Stimulated activated naive CD4-positive, alpha-beta T cell treated with Interleukin-2 at 50 U/mL for 16 hours (primary cell): Measurements from ENCODE around the gene TAT.

Experiments
- DNase-seq: peaks from one replicate; lab custom pipeline; 2025; lab: John Stamatoyannopoulos, UW

The TAT gene

DNA sequence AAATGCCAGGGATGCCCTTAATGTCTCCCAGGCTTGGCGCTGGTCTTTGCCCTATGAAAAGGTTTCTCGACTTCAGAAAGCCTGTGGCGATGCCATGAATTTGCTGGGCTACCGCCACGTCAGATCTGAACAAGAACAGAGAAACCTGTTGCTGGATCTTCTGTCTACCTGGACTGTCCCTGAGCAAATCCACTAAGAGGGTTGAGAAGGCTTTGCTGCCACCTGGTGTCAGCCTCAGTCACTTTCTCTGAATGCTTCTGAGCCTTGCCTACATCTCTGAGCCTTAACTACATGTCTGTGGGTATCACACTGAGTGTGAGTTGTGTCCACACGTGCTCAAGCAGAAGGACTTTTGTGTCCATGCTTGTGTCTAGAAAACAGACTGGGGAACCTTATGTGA is 39.2 kb downstream of the TAT start:
- DNase-seq: no peak

- no peak for DNase-seq
These were observed 40.0 kb downstream of the TAT start for GRCh38 chr16:71536752-71537499.

DNA sequence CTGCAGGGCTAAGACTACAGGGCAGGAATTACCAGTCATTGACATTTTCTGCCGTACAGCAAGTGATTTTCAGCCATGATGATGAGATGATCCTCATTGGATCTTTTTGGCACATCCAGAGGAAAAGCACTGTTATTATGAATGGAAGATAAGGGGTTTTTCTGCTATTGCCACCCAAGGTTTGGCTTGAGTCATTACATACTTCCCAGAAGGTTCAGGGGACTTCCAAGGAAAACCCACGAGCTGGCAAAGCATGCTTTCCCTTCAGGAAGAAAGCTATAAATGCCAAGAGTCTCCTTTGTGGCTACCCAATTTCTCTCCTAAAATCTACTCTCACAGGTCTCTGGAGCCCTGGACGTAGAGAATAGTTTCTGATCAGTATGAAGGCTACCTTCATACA is 44.5 kb downstream of the TAT start:
- no peak for DNase-seq

- no peak for DNase-seq
These were observed 48.0 kb downstream of the TAT start for GRCh38 chr16:71528863-71529262.

- no peak for DNase-seq
These were observed 48.6 kb downstream of the TAT start for GRCh38 chr16:71528257-71528656.

DNA sequence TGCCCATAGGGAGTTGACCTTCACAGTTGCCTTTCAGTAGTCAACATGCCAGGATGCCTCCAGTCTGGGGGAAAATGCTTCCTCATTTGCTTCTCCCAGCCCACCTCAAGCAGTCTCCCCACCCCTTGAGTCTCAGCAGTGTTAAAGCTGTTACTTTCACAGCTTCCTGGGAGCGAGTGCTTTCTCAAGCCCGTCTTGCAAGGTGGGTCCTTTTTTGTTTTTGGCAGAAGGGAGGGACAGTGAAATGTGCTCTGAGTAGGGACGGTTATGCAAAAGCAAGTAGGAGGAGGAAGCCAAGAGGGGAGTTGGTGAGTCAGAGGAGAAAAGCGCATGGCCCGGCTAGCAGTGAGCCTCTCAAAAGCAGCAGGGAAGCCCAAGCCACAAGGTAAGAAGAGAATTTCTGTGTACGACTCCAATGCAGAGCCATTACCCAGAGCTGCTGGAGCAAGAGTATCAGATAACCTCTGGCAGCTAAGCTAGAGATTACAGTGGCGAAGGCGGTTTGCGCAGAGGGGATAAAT is 50.7 kb downstream of the TAT start, which contains the start of gene CHST4:
Gene CHST4 (plus strand): TSS at position 316 of the 521 bp plus-strand sequence. CDS start 10,252 bp downstream, outside the sequence.
- DNase-seq: no peak

- no peak for DNase-seq
These were observed 52.0 kb downstream of the TAT start for GRCh38 chr16:71524566-71525553.

- DNase-seq: no peak
These were observed 56.3 kb downstream of the TAT start for GRCh38 chr16:71520550-71520949.
